ENCODE results near the gene AP5M1.
"Not testable (repeated sequence)": the region's sequence is repeated elsewhere in the genome, so short reads cannot be mapped to it uniquely, and the experiment has no call there.

The AP5M1 gene

GRCh38 chr14:57291692-57292647 lies 23.2 kb downstream of the AP5M1 start:
- DNase-seq: no peak

- DNase-seq: no peak
Observed at GRCh38 chr14:57293866-57294837, 25.4 kb downstream of the AP5M1 start.

- no peak for DNase-seq
Observed at GRCh38 chr14:57295239-57295638, 26.5 kb downstream of the AP5M1 start.

- DNase-seq: no peak
Observed at GRCh38 chr14:57297852-57298251, 29.1 kb downstream of the AP5M1 start.

GRCh38 chr14:57299511-57299910 lies 30.7 kb downstream of the AP5M1 start:
- DNase-seq: no peak

GRCh38 chr14:57302883-57303282 lies 34.1 kb downstream of the AP5M1 start:
- DNase-seq: no peak

GRCh38 chr14:57314396-57315089 lies 45.8 kb downstream of the AP5M1 start:
- DNase-seq: no peak

GRCh38 chr14:57317248-57317833 lies 48.6 kb downstream of the AP5M1 start:
- DNase-seq: peak; percentile 37

GRCh38 chr14:57319636-57320192 lies 50.9 kb downstream of the AP5M1 start:
- no peak for DNase-seq

- no peak for DNase-seq
Observed at GRCh38 chr14:57323721-57324120, 55.0 kb downstream of the AP5M1 start.

GRCh38 chr14:57326253-57326652 lies 57.5 kb downstream of the AP5M1 start:
- no peak for DNase-seq

GRCh38 chr14:57329833-57330232 lies 61.1 kb downstream of the AP5M1 start:
- no peak for DNase-seq

GRCh38 chr14:57332475-57332874 lies 63.7 kb downstream of the AP5M1 start:
- not testable (repeated sequence) for DNase-seq

GRCh38 chr14:57333726-57334125 lies 65.0 kb downstream of the AP5M1 start:
- not testable (repeated sequence) for DNase-seq

GRCh38 chr14:57343545-57344297 lies 75.0 kb downstream of the AP5M1 start:
- DNase-seq: not testable (repeated sequence)

GRCh38 chr14:57345106-57345505 lies 76.3 kb downstream of the AP5M1 start:
- DNase-seq: peak; percentile 16

GRCh38 chr14:57346741-57347140 lies 78.0 kb downstream of the AP5M1 start:
- peak; percentile 78 for DNase-seq

Measured in DMS153 (cell line).